Body of pancreas (tissue), 4 donors: ENCODE measurements around the gene ANTXR1.

Source experiments
- CTCF ChIP-seq, 7 experiments: fragments of 450-650 bp in 4 of 7; fragments of 200-600 bp in 3 of 7; sonication (generic) in 3 of 7; IDR thresholded peaks; one replicate each; pipeline ENCODE4 v1.5.1; 2016 to 2019; ENCODE audit warnings: antibody characterized with exemption in 7 of 7
- POLR2A ChIP-seq, 3 donors: fragments of 450-650 bp; IDR thresholded peaks; one replicate each; pipeline ENCODE4 v1.6.1; 2016; ENCODE audit warnings: antibody characterized with exemption in 3 of 3, mild to moderate bottlenecking in 2 of 3

- TF ChIP-seq CTCF (IDR thresholded peaks at IDR 0.05): no peak
- no peak for TF ChIP-seq POLR2A (IDR thresholded peaks at IDR 0.05)
Measured at GRCh38 chr2:69125816-69126215, 112.8 kb downstream of the ANTXR1 start.
